Spleen (tissue), 11 donors: ENCODE measurements around the gene P2RY6. TPM values are rescaled to one million over a fixed set of nuclear protein-coding genes. Genes with fewer than 3 reads are reported as not detected.

Source experiments
- DNase-seq: peaks from one replicate; pipeline ENCODE4 v3.0.0-alpha.2; 2020
- H3K27ac ChIP-seq, 8 donors: fragments of 200-600 bp; sonication (generic) in 7 of 8; 1 replicate in 4 of 8; 2 replicates in 4 of 8; pipeline versions ENCODE4 v1.5.0 to v1.8.0; 2016 to 2021; ENCODE audit warnings: inconsistent platforms in 4 of 8, mild to moderate bottlenecking in 4 of 8, moderate library complexity in 1 of 8
- H3K27me3 ChIP-seq, 7 donors: fragments of 200-600 bp; sonication (generic) in 6 of 7; replicated peaks in 1 of 7; 1 replicate in 4 of 7; 2 replicates in 3 of 7; pipeline versions ENCODE4 v1.5.0 to v1.8.0; 2016 to 2021; ENCODE audit warnings: inconsistent platforms in 3 of 7, mild to moderate bottlenecking in 1 of 7
- H3K36me3 ChIP-seq, 6 donors: fragments of 200-600 bp; sonication (generic) in 5 of 6; 1 replicate in 4 of 6; 2 replicates in 2 of 6; pipeline versions ENCODE4 v1.5.0 to v1.8.0; 2016 to 2021; ENCODE audit warnings: inconsistent platforms in 2 of 6
- H3K4me1 ChIP-seq, 6 donors: fragments of 200-600 bp; sonication (generic) in 5 of 6; 1 replicate in 3 of 6; 2 replicates in 3 of 6; pipeline versions ENCODE4 v1.5.0 to v1.8.0; 2016 to 2021; ENCODE audit warnings: inconsistent platforms in 3 of 6
- H3K4me3 ChIP-seq, 8 donors: fragments of 200-600 bp; sonication (generic) in 7 of 8; 1 replicate in 4 of 8; 2 replicates in 4 of 8; pipeline versions ENCODE4 v1.5.0 to v1.8.0; 2016 to 2021; ENCODE audit warnings: inconsistent platforms in 4 of 8, mild to moderate bottlenecking in 4 of 8, moderate library complexity in 2 of 8
- H3K9me3 ChIP-seq, 8 donors: fragments of 200-600 bp; sonication (generic) in 7 of 8; 1 replicate in 4 of 8; 2 replicates in 4 of 8; pipeline versions ENCODE4 v1.5.0 to v1.8.0; 2016 to 2021; ENCODE audit warnings: inconsistent platforms in 4 of 8
- CTCF ChIP-seq, 11 experiments: fragments of 200-600 bp in 7 of 11; fragments of 450-650 bp in 4 of 11; sonication (generic) in 4 of 11; IDR thresholded peaks in 8 of 11; conservative IDR thresholded peaks in 3 of 11; 1 replicate in 7 of 11; 2 replicates in 4 of 11; pipeline versions ENCODE4 v1.4.0 to v1.8.0; 2016 to 2021; ENCODE audit warnings: antibody characterized with exemption in 11 of 11, inconsistent platforms in 4 of 11, mild to moderate bottlenecking in 1 of 11
- POLR2A ChIP-seq, 3 donors: fragments of 450-650 bp; IDR thresholded peaks; one replicate each; pipeline ENCODE4 v1.5.1; 2017; ENCODE audit warnings: antibody characterized with exemption in 3 of 3, mild to moderate bottlenecking in 1 of 3
- POLR2AphosphoS5 ChIP-seq, 3 donors: sonication (generic); formaldehyde crosslinking; IDR thresholded peaks; one replicate each; pipeline ENCODE4 v1.5.1; 2017; ENCODE audit warnings: antibody characterized with exemption in 3 of 3
- WGBS, 5 donors: extraction: QIAGEN DNeasy Blood & Tissue Kit in 3 of 5; methylation state at CpG; one replicate each; pipeline versions ENCODE4 v1.1.5 to v1.1.7; 2013 to 2018; 5-methylcytosine and 5-hydroxymethylcytosine counted together
- intact Hi-C: fragments of 100-400 bp; cut with DNase I; formaldehyde crosslinking; loops from one replicate; pipeline ENCODE4 v1.15.0; 2023; ENCODE audit warnings: low total_unique reads
- polyA plus RNA-seq, 3 donors: library from polyadenylated mRNA; stranded (reverse); fragments of 200-250 nt; gene quantifications; one replicate each; pipeline ENCODE4 v1.2.1, GENCODE V29; 2013
- total RNA-seq, 7 donors: library from RNA; depleted of rRNA in 3 of 7; stranded (reverse); fragments of >200 nt in 3 of 7; fragmentation: NEBNext Ultra II Directional in 4 of 7; extraction: Animal tissue kit (Norgen Biotek cat#: 25700) in 4 of 7; gene quantifications; one replicate each; pipeline versions ENCODE4 v1.1.0 to v1.2.1, GENCODE V29; 2016 to 2021
- donor health status: healthy with polysubstance abuse.
- donor health status: DM: no; HTN: no; CAD: no; lungs with moderate emphysema.
- donor health status: DM: no; HTN: no; CAD: no.
- donor health status: Bipolar disorder and iron deficiency.
- donor health status: healthy.
- donor health status: DM: no; HTN: no; CAD: no.
- donor health status: DM: yes; HTN: yes; CAD: no.

P2RY6 gene
- total and polyA plus RNA-seq, 10 donors = 8.2 to 109 (median 56.9) TPM

DNA sequence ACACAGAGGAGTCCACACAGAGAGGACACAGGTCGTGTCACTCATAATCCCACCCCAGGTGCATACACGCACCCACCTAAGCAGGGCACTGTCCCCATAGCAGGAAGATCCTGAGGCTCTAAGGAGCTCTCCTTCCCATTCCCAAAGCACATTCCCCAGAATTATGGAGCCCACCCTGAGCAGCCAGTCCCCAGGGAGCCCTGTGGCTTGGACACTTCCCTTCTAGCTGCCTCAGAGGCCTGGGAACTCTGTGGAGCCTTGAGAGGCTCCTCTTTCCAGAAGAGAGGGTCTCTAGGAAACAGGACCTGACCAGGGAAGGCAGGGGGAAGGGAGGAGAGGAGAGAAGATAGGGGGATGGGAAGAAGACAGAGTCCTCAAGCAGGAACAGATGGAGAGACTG is 65.7 kb downstream of the P2RY6 start:
- Histone ChIP-seq H3K27me3 (no peaks in the 10 kb centered on the region), H3K4me1 (peaks cover 3 to 62% (median 33%) of the 10 kb centered on the region in 6 donors), H3K4me3 (no peak overlapping the region), H3K36me3 (no peaks in the 10 kb centered on the region), H3K9me3 (no peaks in the 10 kb centered on the region), H3K27ac (peak overlapping the region in 1 of 8 donors; percentile 10)
- WGBS, 5 donors = 75 to 97% (median 87%) methylated on average over 2 of the region's 2 CpGs
- DNase-seq = no peak
- intact Hi-C loops = no loop called here
- TF ChIP-seq POLR2AphosphoS5 (IDR thresholded peaks at IDR 0.05) (no peak), POLR2A (IDR thresholded peaks at IDR 0.05) (no peak), CTCF (IDR thresholded peaks at IDR 0.05 in 8 of 11, conservative IDR thresholded peaks at IDR 0.05 in 3 of 11) (no peak)

- H3K27ac ChIP-seq = peak overlapping the region in 1 of 8 donors; percentile 10
- DNase-seq = no peak
- no peaks in the 10 kb centered on the region for H3K27me3 ChIP-seq
- intact Hi-C loops = no loop called here
- H3K9me3 ChIP-seq = no peaks in the 10 kb centered on the region
- TF ChIP-seq POLR2AphosphoS5 (IDR thresholded peaks at IDR 0.05) = no peak
- TF ChIP-seq POLR2A (IDR thresholded peaks at IDR 0.05) = no peak
- TF ChIP-seq CTCF (IDR thresholded peaks at IDR 0.05 in 8 of 11, conservative IDR thresholded peaks at IDR 0.05 in 3 of 11) = no peak
- WGBS, 5 donors = 81 to 92% (median 84%) methylated on average over 4 of the region's 4 CpGs
- peaks cover 4 to 60% (median 32%) of the 10 kb centered on the region in 6 donors for H3K4me1 ChIP-seq
- H3K4me3 ChIP-seq = no peak overlapping the region
- H3K36me3 ChIP-seq = no peaks in the 10 kb centered on the region
Observed at GRCh38 chr11:73338279-73338678, 66.1 kb downstream of the P2RY6 start.

GRCh38 chr11:73340164-73340563 is 68.0 kb downstream of the P2RY6 start:
- Histone ChIP-seq H3K36me3 (no peaks in the 10 kb centered on the region), H3K27me3 (no peaks in the 10 kb centered on the region), H3K9me3 (no peaks in the 10 kb centered on the region), H3K4me1 (peaks cover 6 to 60% (median 28%) of the 10 kb centered on the region in 6 donors), H3K4me3 (no peak overlapping the region), H3K27ac (no peak overlapping the region)
- no peak for DNase-seq
- intact Hi-C loops = no loop called here
- TF ChIP-seq CTCF (IDR thresholded peaks at IDR 0.05 in 8 of 11, conservative IDR thresholded peaks at IDR 0.05 in 3 of 11) = no peak
- TF ChIP-seq POLR2A (IDR thresholded peaks at IDR 0.05) = no peak
- no peak for TF ChIP-seq POLR2AphosphoS5 (IDR thresholded peaks at IDR 0.05)
- WGBS, 5 donors = 56 to 74% (median 69%) methylated on average over 3 of the region's 3 CpGs

- Histone ChIP-seq H3K36me3 (peaks cover 0 to 9% (median 0%) of the 10 kb centered on the region in 6 donors), H3K27me3 (no peaks in the 10 kb centered on the region), H3K9me3 (no peaks in the 10 kb centered on the region), H3K27ac (no peak overlapping the region), H3K4me3 (peak overlapping the region in 1 of 8 donors; percentile 7), H3K4me1 (peaks cover 0 to 57% (median 22%) of the 10 kb centered on the region in 6 donors)
- 69 to 87% (median 83%) methylated on average over 24 to 54 of the region's 54 CpGs for WGBS, 5 donors
- intact Hi-C loops = no loop called here
- TF ChIP-seq POLR2AphosphoS5 (IDR thresholded peaks at IDR 0.05) (no peak), POLR2A (IDR thresholded peaks at IDR 0.05) (no peak), CTCF (IDR thresholded peaks at IDR 0.05 in 8 of 11, conservative IDR thresholded peaks at IDR 0.05 in 3 of 11) (no peak)
- DNase-seq = no peak
Observed at GRCh38 chr11:73342633-73343032, 70.5 kb downstream of the P2RY6 start.
